ENCODE measurements around the gene FGF12.

FGF12 gene

DNA sequence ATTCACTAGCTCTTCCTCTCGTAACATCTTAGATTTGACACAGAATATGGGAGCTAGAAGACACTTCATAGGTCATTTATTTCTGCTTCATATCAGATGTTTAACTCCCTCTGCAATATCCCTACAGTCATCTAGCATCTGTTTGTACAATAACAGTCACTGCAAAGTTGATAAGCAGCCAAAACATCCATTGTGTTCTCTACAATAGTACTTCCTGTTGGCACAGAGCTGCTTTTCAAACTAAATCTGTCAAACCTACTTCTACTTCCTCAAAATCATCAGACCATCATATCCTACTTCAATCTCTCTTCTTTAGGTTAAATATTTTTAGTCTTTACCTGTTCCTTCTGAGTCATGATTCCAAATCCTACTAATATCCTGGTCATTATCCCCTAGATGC, 233.2 kb downstream of the FGF12 start:
- DNase-seq (ENCODE audit: low spot score), result no peak

- no peak for DNase-seq (ENCODE audit: low spot score)
These were observed 236.6 kb downstream of the FGF12 start for GRCh38 chr3:192490720-192491119.

- no peak for DNase-seq (ENCODE audit: low spot score)
These were observed 237.8 kb downstream of the FGF12 start for GRCh38 chr3:192489579-192489978.

DNA sequence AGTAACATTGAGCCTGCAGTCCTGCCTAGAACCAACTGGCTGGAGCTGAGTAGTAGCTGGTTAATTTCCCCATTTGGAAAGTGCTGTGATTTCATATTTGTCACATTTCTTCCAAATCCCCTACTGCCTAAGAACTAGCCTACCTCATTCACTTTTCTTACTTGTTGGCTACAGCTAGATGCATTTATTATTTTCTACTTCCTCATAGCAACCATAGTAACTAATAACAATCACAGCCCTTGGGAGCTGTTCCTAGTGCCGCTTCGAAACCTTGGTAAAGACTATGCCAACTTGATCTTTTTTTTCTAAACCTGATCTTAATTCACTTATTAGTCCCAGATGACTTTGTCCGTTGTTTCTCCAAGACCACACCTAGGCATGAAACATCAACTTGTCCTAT, 240.3 kb downstream of the FGF12 start:
- no peak for DNase-seq (ENCODE audit: low spot score)

DNA sequence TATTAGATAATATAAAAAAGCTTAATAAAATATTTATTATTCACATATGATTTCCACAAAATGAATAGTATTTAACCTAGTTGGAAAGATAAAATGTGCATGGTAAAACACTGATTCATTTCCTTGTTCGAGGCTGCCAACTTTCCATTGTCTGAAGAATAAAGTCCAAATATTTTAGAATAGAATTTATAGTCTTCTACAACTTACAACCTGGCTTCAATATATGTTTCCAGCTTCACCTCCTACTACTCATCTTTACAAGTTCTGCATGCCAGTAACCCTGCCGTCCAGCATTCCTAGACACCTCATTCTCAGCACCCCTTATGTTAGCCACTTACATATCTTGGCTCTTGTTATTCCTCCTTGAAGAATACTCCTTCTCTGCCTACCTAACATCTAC, 244.5 kb downstream of the FGF12 start:
- DNase-seq (ENCODE audit: low spot score), result no peak

DNA sequence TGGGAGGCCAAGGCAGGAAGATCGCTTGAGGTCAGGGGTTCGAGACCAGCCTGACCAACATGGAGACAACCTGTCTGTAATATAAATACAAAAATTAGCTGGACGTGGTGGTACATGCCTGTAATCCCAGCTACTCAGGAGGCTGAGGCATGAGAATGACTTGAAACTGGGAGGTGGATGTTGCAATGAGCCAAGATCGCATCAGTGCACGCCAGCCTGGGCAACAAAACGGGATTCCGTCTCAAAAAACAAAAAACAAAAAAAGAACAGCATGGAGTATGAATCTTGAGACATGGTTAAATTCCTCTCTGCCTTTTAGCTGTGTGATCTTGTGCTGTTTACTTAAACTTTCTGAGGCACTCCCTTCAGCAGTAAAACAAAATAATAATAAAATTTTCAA, 244.9 kb downstream of the FGF12 start:
- DNase-seq (ENCODE audit: low spot score), result no peak

DNA sequence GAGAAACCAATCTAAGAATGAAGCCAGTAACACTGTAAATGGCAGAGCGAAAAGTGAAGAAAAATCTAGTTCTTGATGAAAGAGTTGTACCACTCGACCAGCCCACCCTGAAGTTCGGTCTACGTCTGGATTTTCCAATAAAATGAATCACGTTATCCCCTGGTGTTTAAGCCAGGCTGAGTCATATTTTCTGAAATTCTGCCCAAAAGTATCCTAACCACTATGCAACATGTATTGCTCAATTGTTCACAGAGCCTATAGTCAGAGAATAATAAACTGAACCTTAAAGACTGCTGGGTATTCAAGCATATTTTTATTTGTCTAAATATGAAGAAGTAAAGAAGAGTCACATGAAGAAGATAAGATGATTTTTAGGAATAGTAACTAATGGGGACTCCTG, 245.7 kb downstream of the FGF12 start:
- no peak for DNase-seq (ENCODE audit: low spot score)

- peak; percentile 46 for DNase-seq (ENCODE audit: low spot score)
These were observed 259.9 kb downstream of the FGF12 start for GRCh38 chr3:192467230-192468140.

DNA sequence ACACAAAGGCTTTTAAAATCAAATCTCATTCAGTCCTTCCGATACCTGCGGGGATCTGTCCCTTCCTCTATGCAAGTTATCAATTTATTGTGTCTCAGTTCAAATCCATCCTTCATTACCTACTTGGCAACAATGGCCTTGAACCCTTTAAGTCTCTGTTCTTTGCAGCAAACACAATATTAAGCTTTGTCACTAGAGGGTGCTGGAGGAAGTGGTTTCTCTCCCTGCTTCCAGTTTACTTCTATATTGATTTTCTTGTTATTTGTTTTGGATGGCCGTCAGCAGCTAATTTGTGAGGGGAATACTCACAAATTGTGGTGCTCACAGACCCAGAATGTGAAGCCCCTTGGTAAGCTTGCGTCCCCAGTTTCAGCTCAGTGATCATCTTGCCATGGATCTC, 278.3 kb downstream of the FGF12 start:
- no peak for DNase-seq (ENCODE audit: low spot score)

GRCh38 chr3:192445770-192446644, 281.3 kb downstream of the FGF12 start:
- no peak for DNase-seq (ENCODE audit: low spot score)

DNA sequence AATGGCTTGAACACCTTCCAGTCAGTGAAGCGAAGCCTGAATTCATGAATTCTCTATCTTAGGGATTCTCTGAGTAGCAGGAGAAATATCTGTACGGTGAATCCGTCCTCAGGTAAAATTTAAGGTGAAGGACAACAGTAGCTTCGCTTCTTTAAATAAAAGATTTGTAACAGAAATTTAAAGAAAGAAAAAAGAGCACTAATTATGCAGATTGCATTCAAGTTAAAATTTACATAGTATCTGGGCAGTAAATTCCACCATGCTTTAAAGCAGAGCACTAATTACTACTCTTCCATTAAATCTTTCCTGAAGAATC, 282.6 kb downstream of the FGF12 start:
- DNase-seq (ENCODE audit: low spot score), result no peak

- peak; percentile 43 for DNase-seq (ENCODE audit: low spot score)
These were observed 283.1 kb downstream of the FGF12 start for GRCh38 chr3:192444096-192444790.

DNA sequence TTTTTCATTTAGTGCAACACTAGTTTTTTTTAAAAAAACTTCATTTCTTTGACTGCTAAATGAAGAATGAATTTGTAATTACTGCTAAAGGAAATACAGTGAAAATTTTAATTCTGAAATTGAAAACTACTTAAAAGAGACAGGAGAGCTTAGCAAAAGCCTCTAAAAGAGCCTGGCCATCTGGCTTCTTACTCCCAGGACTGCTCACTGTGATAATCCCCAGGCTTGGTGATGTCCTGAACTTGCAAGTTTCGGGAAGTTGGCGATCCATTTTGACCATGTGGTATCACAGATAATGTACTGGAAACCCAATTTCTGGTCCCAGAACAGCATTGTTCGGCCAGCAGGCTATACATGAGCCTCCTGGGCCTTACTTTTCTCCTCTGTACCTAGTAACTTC, 292.1 kb downstream of the FGF12 start:
- DNase-seq (ENCODE audit: low spot score), result no peak

DNA sequence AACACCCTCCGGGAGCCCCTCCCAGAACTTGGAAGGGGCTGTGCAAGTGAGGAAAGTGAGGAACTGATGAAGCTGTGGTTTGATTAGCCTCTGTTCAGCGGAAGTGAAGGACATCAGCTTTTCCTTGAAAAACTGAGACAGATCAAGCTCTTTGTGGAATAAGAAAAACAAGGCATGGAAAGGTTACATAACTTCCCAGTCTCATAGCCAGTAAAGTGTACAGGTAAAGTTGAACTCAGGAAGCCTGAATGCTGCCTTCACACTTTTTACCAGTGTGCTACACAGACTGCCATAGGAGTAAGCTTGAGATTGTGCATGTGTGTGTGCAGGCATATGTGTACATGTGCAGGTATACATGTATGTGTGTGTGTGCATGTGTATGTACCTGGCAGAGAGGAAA, 293.2 kb downstream of the FGF12 start:
- DNase-seq (ENCODE audit: low spot score), result no peak

- no peak for DNase-seq (ENCODE audit: low spot score)
These were observed 293.6 kb downstream of the FGF12 start for GRCh38 chr3:192433704-192434103.

GRCh38 chr3:192422997-192423342, 304.4 kb downstream of the FGF12 start:
- DNase-seq (ENCODE audit: low spot score), result no peak

DNA sequence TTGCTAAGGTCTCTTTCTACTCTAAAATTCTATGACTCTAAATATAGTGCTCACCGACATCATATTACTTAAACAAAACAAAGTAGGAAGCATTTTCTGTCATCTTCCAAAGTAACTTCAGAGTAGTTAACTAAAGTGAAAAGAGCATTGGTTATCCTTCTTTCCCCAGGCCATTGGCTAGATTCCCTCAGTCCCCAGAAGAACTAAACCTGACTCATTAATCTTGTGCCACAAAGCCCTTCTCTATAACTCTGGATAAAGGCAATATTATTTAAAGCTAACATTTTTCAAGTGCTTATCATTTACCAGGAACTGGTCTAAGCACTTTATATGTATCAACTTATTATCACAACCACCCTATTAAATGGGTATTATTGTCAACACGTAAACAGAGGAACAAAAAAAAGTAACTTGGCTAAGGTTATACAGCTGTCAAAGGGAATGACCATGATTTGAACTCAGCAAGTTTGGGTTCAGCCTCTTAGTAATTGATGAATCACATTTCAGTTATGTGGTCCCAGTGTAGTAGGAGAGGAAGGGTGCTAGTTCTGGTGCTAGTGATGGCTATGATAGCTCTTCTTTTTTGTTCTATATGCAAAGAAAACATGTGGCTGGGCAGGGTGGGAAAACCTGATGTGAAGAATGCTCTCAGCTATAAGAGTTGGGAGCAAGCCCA, 304.9 kb downstream of the FGF12 start:
- DNase-seq (ENCODE audit: low spot score), result no peak

DNA sequence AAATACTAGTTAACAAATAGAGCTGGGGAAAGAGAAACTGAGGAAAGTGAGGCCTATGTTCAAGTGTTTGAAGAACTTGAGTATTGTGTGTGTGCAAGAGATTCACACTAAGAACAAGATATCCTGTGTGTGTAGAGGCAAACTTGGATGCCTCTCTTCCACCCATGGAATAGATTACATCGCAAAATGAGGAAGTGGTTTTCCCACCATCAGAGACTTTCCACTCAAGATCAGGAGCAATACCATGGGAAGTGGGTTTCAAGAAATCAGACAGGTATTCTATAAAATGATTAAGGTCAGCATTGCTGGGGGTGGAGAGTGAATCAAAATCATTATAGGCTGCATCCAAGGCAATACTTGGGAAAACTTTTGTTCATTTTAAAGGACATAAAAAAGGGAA, 308.0 kb downstream of the FGF12 start:
- no peak for DNase-seq (ENCODE audit: low spot score)

- no peak for DNase-seq (ENCODE audit: low spot score)
These were observed 309.7 kb downstream of the FGF12 start for GRCh38 chr3:192417559-192418055.

- DNase-seq (ENCODE audit: low spot score), result no peak
These were observed 310.3 kb downstream of the FGF12 start for GRCh38 chr3:192417017-192417416.

DNA sequence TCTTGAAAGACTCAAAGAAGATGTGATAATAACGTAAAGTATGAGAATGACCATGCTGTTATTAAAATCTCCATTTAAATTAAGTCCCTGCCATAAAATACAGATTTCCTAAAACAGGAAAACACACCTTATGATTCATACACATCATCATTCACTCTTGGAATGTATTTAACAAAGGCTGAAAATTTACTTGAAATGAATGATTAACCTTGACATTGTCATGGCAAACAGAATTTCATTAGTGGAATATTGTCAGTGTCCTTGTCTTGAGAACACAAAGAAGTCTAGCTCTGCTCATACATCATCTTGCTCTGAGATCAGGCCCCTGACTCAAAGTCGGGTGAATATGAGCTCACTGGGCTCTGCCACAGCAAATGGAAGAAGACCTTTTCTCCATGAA, 313.9 kb downstream of the FGF12 start:
- DNase-seq (ENCODE audit: low spot score), result no peak

GRCh38 chr3:192410684-192410960, 316.7 kb downstream of the FGF12 start:
- DNase-seq (ENCODE audit: low spot score), result no peak

Measured in hematopoietic multipotent progenitor cell treated with erythropoietin and hydrocortisone succinate and interleukin-3 and kit ligand, for 17 days (in vitro differentiated cells).